NCI-H2081 (cell line): Measurements from ENCODE around the gene SPTBN4.
A peak's percentile ranks its signal among the peaks of the same experiment; 100 is the strongest.
"Not testable (repeated sequence)": the region's sequence is repeated elsewhere in the genome, so short reads cannot be mapped to it uniquely, and the experiment has no call there.

Source experiments
- DNase-seq, 2 experiments: peaks; one replicate each; lab custom pipeline; 2025; lab: John Stamatoyannopoulos, UW

Gene SPTBN4

DNA sequence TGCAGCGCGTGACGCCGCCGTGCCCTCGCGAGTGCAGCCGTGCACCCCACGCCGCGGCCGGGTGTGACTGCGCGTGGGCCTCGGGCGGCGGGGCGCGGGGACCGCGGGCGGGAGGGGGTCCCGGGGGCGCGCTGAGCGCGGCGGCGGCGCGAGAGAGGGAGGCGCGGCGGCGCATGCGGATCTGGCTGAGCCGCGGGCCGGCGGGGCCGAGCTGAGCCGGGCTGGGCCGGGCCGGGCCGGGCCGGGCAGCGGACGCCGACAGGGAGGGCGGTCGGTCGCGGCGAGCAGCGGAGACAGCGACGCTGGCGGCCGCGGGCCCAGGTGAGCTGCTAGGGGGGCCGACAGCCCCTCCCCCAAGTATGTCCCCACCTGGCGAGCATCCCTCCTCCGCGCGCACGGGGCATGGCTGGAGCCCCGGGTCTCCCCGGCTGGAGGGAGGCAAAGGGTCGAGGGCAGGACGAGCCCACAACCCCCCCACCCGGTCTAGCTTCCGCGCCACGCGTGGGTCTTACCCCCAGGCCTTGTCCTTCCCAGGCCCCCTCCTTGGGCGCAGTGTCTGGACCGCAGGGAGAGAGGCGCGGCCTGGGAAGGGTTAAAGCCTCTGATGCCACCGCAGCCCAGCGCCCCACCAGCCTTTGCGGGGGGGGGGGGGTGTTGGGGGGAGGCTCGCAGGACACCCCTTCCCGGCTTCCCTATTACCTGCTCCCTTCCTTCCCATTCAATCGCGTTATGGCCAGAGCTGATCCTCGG, at the start of gene SPTBN4:
Gene SPTBN4, plus strand, starts transcription at position 17 of the 750 bp plus-strand sequence. CDS start 5,621 bp downstream, outside the sequence.
- no peak for DNase-seq

DNA sequence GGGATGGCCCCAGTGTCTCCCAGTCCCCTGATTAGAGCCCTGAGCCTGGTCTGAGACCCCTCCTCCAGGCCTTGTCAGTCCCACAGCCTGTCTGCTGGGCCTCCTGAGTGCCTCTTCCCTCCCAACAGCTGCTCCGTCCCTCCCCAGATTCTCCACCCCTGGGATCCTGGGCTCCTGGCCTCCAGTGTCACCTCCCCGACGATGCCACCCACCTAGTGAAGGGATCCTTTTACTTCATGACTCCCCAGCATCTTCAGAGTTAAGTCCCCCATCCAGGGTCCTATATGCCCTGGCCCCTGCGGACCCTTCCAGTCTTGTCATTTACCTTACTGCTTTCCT, 49.2 kb upstream of the SPTBN4 start:
- DNase-seq = no peak

DNA sequence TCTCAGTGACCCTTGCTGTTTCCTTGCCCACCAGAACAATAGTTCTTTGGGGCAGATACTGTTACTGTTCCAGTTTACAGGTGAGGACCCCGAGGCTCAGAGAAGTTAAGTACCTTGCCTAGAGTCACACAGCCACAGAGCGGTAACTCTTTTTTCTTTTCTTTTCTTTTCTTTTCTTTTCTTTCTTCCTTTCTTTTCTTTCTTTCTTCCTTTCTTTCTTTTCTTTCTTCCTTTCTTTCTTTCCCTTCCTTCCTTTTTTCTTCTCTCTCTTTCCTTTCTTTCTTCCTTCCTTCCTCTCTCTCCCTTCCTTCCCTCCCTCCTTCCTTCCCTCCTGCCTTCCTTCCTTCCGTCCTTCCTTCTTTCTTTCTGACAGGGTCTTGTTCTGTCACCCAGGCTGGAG, 48.8 kb upstream of the SPTBN4 start:
- no peak for DNase-seq

DNA sequence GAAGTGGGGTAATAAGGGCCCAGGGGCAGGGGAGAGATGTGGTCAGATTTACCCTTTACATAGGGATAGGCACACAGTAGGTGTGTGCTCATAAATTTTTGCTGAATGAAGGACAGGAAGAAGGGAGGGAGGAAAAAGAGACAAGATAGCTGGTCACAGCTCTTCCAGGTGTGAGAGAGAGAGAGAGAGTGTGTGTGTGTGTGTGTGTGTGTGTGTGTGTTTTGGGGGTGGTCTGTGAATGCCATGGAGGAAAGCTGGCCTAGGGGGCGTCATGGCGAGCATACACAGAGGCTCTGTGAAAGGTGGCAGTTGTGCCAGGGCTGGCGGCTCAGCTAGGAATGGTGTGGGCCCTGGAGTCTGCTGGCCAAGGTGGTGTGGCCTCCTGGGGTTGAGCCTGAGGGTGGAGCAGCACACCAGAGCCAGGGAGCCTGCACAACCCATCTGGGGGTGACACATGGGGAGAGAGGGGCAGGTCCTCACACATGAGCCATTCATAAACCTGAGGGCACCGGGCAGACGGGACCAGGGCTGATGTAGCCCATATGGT, 47.7 kb upstream of the SPTBN4 start:
- no peak for DNase-seq

DNA sequence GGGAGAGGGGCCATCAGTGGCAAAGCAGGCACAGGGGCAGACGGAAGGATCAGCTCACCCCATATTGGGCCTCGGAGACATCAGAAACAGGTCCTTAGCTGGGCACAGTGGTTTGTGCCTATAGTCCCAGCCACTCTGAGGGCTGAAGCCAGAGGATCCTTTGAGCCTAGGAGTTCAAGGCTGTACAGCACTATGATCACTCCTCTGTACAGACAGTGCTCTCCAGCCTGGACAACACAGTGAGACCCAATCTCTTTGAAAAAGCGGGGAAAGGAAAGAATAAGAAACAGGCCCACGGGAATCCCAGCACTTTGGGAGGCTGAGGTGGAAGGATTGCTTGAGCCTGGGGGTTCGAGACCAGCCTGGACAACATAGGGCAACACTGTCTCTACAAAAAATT, 47.0 kb upstream of the SPTBN4 start:
- no peak for DNase-seq

DNA sequence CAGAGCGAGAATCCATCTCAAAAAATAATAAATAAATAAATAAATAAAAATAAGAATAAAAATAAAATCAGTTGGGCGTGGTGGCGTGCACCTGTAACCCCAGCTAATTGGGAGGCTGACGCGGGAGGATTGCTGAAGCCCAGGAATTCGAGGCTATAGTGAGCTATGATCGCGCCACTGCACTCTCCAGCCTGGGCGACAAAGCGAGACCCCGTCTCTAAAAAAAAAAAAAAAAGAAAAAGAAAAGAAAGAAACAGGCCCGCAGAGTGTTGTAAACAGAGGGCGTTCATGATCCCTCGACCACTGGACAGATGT, 46.4 kb upstream of the SPTBN4 start:
- DNase-seq = no peak

DNA sequence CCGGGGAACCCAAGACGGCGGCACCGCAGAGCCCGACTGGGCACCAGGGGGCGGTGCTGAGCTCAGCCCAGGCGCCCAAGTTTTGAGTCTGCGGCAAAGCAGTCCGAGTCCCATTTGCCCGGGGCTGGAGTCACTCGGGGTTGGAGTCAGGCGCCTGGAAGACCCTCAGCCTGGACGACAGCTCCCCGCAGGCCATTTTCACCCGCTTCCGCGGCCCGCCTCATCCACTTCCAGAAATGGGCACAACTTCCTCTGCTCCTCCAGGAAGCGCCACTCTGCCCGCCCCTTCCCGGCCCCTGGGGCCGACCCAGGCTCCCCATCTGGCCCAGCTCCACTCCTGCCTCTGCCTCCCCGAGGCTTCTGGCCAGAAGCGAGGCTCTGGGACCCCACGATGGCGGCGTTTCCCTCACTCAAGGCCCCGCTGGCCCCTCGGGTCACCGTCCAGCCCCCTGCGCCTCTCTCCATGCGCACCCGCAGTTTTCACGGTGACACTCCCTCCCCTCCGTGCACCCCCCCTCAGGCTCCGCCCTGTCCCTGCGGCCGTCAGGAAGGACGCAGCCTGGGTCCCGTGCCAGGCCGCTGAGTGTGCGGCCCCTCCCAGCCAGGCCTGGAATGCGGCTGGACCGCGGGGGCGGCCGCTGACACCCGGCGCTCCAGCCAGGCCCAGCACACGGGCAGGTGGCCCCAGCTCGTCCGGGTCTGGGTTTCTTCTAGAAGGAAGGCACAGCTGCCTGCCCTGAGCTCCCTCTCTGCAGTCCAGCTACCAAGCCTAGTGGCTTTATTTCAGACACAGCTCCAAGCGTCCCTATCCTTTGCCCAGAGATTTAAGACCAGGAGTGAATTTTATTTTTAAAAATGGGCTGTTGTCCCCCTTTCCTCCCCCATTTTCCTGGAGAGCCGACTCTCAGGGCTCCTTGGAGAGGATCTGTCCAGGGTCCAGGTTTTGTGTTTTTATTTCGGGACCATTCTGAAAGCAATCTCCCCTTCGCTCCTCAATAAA, 45.7 kb upstream of the SPTBN4 start:
- peak; percentile 81 to 83 for DNase-seq

DNA sequence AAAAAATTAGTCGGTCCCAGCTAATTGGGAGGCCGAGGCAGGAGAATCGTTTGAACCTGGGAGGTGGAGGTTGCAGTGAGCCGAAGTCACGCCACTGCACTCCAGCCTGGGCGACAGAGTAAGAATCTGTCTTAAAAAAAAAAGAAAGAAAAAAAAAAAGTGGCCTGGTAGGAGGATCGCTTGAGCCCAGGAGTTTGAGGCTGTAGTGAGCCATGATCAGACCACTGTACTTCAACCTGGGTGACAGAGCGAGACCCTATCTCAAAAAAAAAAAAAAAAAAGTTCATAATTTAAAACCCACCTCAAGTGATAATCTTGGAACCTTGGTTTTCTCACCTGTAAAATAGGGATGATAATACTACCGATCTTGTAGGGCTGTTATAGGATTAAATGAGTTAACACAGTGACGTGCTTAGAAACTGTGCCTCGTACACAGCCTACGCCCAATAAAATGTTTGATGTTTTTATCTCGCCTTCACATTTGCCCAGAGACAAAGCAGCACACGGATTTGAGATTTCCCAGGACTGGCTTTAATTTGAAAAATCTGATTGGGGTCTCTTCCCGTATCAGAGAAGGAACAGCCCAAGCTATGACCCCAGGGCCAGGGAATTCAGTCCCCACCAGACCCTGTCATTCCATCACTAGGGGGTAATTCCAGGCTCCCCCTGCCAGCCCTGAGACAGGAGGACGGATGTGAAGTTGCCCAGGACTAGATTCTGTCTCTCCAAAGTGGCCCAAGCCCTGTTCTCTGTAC, 44.6 kb upstream of the SPTBN4 start:
- DNase-seq = no peak

DNA sequence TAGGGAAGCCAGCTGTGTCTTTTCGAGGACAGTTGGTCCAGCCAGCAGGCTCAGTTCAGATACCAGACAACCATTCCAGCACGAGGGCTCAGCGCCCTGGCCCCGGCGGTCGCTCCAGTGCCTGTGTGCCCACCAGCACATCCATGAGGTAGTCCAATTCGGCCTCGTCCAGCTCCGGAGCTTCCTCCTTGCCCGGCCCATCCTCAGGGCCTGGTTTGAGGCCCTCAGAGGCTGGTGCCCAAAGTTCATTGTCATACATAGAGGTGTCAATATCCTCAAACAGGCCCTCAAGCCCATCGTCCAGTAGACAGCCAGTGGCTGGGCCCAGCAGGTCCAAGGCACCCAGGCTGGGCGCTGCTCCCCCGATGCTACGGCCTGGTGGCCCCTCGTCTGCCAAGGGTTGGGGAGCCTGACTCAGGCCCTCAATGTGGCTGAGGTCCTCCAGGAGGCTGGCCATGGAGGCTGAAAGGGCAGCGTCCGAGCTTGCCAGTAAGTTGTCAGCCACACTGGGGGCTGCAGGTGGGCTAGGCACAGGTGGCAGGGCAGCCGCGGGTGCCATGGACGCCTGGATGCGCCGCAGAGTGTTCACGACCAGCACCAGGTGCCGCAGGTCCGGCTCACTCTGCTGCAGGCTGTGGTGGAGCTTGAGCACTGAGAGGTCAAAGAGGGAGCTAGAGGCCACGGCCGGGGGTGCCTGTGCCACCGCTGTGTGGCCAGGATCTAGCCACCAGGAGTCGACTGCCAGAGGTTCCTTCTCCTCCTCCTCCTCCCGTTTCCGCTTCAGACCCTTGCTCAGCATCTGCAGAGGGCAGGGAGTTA, 43.8 kb upstream of the SPTBN4 start:
- no peak for DNase-seq

DNA sequence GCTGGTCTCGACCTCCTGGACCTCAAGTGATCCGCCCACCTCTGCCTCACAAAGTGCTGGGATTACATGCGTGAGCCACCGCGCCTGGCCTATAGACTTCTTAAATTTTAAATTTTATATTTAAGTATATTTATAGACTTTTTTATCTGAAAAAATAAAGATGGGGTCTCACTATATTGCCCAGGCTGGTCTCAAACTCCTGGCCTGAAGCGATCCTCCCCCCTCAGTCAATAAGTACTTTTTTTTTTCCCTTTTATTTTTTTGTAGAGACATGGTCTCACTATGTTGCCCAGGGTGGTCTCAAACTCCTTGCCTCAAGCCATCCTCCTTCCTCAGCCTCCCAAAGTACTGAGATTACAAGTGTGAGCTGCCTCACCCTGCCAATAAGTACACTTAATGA, 42.9 kb upstream of the SPTBN4 start:
- no peak for DNase-seq

DNA sequence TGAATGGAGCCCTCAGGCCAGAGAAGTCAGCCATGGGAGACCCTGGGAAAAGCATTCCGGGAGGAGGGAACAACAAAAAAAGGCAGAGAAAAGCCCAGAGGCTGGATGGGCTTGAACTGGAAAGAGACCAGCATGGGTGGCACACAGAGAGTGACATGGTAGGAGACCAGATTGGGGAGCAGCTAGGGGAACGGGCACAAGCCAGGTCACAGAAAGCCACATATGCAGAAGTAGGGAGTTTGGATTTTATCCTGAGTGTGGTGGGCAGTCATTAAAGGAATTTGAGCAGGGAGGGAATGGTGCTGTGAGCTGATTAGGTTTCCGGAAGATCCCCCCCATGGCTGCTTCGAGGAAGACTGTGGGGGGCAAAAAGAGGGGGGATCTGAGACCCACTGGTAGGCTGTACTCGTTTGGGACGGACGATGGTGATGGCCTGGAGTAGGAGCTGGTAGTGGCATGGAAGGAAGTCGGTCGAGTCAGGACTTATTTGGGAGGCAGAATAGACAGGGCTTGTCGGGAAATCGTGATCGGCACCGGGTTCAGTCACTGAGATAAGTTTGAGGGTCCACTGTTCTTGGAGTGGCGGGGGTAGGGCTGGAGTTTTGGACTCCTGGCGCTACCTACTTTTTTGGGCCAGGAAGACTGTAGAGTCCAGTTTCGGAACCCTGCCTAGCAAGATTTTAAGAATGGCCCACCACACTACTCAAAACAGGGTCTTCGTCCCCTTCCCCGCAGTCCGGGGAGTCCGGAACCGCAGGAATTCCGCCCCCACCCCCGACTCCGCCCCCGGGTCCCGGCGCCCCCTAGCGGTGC, 42.0 kb upstream of the SPTBN4 start:
- DNase-seq = no peak

DNA sequence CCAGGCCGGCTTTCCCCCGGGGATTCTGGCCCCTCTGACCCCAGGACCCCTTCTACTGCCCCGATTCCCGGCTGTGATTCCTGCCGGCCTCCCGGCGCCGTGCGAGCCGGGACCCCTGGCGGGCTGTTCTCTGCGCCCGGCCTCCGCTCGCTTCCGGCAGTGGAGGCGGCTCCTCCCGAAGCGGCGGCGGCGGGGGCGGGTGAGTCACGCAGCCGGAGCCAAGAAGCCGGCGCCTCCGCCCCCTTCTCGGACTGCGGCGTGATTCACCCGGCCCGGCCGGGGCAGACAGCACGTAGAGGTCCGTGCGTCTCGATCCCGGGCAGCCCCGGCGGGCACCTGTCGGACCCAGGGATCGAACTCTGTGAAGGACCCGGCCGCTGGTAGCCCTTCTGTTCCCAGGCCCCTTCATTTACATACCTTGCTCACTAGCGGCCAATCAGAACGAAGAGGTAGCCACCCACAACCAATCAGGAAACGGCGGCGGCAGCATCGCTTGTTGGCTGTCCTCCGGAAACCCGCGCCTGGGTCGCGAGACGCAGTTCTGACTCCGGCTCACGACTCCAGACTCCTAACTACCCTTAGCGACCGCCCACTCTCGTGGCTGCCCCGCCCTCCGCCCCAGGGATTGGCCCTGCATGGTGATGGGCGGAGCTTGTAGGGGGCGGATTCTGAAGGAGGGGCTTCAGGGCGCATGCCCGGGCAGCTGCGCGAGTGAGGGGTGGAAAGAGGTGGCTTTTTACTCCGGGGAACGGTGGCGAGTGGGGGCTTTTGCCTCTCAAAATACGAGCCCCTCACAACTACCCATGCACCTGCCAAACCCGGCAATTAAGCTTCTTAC, 41.1 kb upstream of the SPTBN4 start, which contains the start of gene SERTAD1:
Gene SERTAD1, minus strand, starts transcription at position 543 of the 838 bp plus-strand sequence. CDS start 2,446 bp downstream, outside the sequence.
- peak; percentile 98 to 99 for DNase-seq

DNA sequence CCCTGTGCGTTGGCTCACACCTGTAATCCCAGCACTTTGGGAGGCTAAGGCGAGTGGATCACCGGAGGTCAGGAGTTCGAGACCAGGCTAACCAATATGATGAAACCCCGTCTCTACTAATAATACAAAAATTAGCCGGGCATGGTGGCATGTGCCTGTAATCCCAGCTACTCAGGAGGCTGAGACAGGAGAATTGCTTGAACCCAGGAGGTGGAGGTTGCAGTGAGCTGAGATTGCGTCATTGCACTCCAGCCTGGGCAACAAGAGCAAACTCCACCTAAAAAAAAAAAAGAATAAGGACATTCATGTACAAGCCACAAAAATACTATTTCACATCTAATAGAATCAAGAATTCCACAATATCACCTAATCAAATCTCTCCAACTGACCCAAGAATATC, 38.6 kb upstream of the SPTBN4 start:
- DNase-seq = not testable (repeated sequence)

DNA sequence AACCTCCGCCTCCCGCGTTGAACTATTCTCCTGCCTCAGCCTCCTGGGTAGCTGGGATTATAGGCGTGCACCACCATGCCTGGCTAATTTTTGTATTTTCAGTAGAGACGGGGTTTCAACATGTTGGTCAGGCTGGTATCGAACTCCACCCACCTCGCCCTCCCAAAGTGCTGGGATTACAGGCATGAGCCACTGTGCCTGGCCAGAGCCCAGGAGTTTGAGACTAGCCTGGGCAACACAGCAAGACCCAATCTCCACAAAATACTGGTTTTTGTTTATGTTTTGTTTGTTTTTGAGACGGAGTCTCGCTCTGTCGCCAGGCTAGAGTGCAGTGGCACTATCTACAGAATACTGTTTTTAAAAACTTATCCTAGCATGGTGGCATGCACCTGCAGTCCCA, 36.6 kb upstream of the SPTBN4 start:
- not testable (repeated sequence) for DNase-seq

DNA sequence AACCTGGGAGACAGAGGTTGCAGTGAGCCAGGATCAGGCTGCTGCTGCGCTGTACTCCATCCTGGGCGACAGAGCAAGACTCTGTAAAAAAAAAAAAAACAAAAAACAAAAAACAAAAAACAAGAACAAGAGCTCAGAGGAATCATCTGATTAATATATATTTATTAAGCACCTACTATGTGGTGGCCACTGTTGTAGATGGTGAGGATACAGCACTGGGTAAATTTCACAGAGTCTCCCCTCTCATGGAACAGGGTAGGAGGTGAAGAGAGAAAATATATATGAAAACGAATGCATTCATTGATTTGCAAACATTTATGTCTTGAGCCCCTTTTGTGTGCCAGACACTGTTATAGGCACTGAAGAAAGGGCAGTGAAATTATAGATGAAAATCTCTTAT, 35.1 kb upstream of the SPTBN4 start:
- DNase-seq = no peak

DNA sequence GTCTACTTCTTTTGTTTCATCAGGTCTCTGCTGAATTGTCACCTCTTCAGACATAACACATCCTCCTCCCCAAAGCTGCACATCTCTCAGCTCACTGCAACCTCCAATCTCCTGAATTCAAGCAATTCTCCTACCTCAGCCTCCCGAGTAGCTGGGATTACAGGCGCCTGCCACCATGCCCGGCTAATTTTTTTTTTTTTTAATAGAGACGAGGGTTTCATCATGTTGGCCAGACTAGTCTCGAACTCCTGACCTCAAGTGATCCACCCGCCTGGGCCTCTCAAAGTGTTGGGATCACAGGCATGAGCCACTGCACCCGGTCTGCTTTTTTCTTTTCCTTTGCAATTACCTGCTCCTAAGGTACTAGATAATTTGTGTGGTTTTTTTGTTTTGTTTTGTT, 34.0 kb upstream of the SPTBN4 start:
- DNase-seq = not testable (repeated sequence)

DNA sequence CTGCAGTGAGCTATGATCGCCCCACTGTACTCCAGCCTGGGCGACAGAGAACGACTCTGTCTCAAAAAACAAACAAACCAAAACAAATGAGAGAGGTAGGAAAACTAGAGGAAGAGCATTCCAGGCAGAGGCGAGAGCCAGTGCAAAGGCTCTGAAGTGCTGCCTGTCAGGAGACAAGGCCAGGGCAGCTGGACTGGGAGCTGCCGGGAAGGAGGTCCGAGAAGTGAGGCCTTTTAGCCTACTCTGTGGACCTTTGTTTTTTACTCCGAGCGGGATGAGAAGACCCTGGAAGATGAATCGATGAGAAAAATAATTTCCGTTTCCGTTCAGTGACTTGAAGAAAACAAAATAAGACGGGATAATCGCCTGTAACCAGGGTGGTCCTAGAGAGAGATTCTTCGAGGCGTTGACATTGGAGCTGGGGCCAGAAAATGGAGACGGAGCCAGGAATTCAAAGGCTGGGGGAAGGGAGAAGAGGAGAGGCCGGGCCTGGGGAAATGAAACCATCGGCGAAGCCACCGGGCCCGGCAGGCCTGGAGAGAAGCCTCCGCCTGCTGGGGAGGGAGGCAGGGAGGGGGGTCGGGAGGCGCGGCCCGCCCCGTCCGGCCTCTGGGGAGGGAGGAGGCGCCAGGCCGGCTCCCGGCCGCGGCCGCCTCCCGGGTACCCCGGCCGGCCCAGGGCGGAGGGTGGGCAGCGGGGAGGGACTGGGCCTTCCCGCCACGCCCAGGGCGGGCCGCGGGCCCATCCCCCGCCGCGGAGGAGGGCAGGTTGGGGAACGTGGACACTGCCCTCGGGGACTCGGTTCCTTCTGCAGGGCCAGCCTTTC, 33.2 kb upstream of the SPTBN4 start:
- peak; percentile 79 to 80 for DNase-seq

DNA sequence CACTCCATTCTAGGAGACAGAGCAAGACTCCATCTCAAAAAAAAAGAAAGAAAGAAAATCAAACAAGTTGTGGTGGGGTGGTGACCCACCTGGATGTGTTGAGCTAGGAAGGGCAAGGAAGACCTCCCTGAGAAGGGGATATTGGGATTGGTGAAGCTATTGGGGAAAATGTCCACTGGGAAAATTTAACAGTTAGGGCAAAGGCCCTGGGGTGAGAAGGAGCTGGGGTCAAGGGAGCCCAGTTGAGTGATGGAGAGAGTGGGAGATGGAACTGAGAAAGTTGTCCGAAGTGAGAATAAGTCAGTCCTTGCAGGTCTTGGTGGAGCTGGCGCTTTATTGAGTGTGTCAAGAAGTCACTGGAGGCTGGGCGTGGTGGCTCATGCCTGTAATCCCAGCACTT, 28.5 kb upstream of the SPTBN4 start:
- DNase-seq = no peak
